GM19043 (cell line): ENCODE data around the gene DUSP9.

Source experiments
- ATAC-seq: cut with Tn5 transposase; IDR thresholded peaks from one replicate; pipeline ENCODE4 v1.9.1; 2021; ENCODE audit warnings: low read depth; ENCODE audit not compliant: unreplicated experiment

DUSP9 gene

GRCh38 chrX:153647461-153648357, 706 bp downstream of the DUSP9 start:
- no peak for ATAC-seq

- no peak for ATAC-seq
These were observed 1.6 kb downstream of the DUSP9 start for GRCh38 chrX:153648358-153649177.

GRCh38 chrX:153649178-153649914, 2.3 kb downstream of the DUSP9 start:
- ATAC-seq, result no peak

- ATAC-seq, result no peak
These were observed 3.1 kb downstream of the DUSP9 start for GRCh38 chrX:153649915-153650782.

- no peak for ATAC-seq
These were observed 4.0 kb downstream of the DUSP9 start for GRCh38 chrX:153650959-153651358.

- ATAC-seq, result no peak
These were observed 4.6 kb downstream of the DUSP9 start for GRCh38 chrX:153651540-153652079.

- ATAC-seq, result no peak
These were observed 6.6 kb downstream of the DUSP9 start for GRCh38 chrX:153653556-153653955.

- ATAC-seq, result no peak
These were observed 10.2 kb downstream of the DUSP9 start for GRCh38 chrX:153657161-153657560.

GRCh38 chrX:153659268-153659667, 12.3 kb downstream of the DUSP9 start:
- no peak for ATAC-seq

GRCh38 chrX:153662266-153662665, 15.3 kb downstream of the DUSP9 start:
- no peak for ATAC-seq

- ATAC-seq, result no peak
These were observed 18.8 kb downstream of the DUSP9 start for GRCh38 chrX:153665726-153666306.

GRCh38 chrX:153667281-153667955, 20.4 kb downstream of the DUSP9 start:
- no peak for ATAC-seq

- ATAC-seq, result no peak
These were observed 21.0 kb downstream of the DUSP9 start for GRCh38 chrX:153667956-153668396.

- ATAC-seq, result no peak
These were observed 21.6 kb downstream of the DUSP9 start for GRCh38 chrX:153668423-153669173.

GRCh38 chrX:153669174-153669890, 22.3 kb downstream of the DUSP9 start:
- ATAC-seq, result no peak

- no peak for ATAC-seq
These were observed 23.1 kb downstream of the DUSP9 start for GRCh38 chrX:153669901-153670731.
